Islet of Langerhans (tissue), 1 donor: Measurements from ENCODE around the gene DYDC1.
"Not testable (repeated sequence)": the region's sequence is repeated elsewhere in the genome, so short reads cannot be mapped to it uniquely, and the experiment has no call there.

Experiments
- FAIRE-seq: peaks from one replicate; lab custom pipeline; 2011; peaks lifted over from hg19 to GRCh38; lab: Jason Lieb, UNC

Gene DYDC1

DNA sequence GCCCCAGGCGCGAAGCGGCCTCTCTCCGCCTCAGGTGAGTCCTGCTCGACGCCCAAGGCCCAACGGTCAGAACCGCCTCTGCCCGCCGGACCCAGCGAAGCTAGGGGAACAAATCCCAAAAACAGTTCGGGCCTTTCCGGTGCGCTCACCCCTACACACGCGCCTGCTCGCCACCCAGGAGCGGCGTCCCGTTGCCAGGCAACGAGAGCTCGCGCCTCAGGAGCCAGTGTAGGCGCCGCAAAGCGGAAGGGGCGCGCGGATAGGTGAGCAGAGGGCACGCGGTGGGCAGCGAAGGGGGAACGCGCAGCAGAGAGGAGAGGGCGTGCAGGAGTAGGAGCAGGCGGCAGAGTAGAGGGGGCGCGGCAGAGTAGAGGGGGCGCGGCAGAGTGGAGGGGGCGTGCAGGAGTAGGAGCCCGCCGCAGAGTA lies at the start of gene DYDC1, which contains the start of gene DYDC2:
DYDC1 (minus strand) TSS at position 193 of the 426 bp plus-strand sequence. CDS start 4,154 bp downstream, outside the sequence.
DYDC2 (plus strand) TSS at position 219 of the 426 bp plus-strand sequence. CDS start 5,663 bp downstream, outside the sequence.
- FAIRE-seq: no peak

DNA sequence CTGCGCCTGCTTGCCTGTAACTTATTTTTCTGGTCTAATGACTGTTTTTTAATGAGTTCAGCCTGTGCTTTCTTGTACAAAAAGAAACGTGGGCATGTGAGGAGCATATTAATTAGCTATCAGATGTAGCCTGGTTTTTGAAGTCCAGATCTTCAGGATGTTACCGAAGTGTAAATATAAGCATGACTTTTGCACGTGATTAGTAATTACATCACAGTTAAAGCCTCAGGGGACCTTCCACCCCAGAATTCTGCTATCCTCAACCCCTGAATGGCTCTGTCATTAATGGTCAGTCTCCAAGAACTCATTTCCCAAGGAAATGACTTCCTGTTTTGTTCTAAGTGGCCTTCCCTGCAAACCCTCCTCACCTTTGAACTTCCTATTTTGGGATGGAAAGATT lies 49.6 kb upstream of the DYDC1 start:
- no peak for FAIRE-seq

GRCh38 chr10:80405626-80406025 lies 49.1 kb upstream of the DYDC1 start:
- no peak for FAIRE-seq

DNA sequence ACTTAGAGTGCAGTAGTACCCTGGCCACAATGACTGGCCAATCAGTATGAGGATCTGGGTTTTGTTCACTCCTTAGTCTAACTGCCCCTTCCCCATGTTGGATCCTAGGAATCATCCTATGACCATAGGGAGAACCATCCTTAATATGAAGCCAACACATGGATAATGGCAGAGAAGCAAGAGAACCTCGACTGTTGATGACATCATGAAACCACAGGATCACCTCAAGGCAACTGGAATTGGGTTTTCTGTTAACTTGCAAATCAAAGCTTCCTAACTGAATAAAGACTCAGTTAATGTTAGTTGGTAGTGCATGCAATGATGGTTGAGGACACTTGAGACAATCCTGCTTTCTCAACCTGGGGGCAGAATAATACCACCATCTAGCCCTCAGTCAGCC lies 48.5 kb upstream of the DYDC1 start:
- no peak for FAIRE-seq

GRCh38 chr10:80400136-80400804 lies 43.7 kb upstream of the DYDC1 start:
- FAIRE-seq: no peak

- no peak for FAIRE-seq
Measured at GRCh38 chr10:80397014-80397413, 40.5 kb upstream of the DYDC1 start.

DNA sequence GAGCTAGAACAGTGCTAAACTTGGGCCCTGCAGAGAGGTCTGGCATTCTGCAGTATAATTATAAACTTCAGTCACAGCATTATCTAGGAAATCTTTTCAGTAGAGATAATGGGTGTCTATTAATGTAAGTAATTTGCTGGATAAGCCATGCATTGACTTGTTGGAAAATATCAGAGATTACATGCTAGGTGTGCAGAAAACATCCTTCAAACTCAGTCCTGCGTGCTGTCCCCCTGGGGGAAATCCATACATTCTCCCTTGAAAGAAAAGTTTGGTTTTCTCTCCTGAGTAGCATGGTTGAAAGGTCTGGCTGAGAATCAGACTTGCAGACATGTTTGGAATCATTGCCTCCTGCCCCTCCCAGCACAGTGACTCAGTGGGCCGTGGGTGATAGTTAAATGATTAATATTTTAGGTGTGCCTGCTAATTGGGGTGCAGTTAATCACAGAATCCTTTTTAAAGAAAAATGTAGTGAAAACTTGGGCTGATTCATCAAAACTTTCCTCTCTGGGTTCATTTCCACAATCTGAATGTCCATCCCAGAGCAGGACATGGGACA lies 37.9 kb upstream of the DYDC1 start:
- FAIRE-seq: no peak

DNA sequence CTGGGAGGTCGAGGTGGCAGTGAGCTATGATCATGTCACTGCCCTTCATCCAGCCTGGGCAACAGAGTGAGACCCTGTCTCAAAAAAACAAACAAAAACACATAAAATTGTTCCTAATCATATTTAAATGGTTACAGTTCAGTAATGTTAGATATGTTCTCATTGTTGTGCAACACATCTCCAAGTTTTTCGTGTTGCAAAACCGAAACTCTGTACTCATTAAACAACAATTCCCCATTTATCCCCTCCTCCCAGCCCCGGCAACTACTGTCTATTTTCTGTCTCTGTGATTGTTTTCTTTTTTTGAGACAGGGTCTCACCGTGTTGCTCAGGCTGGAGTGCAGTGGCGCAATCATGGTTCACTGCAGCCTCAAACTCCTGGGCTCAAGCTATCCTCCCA lies 35.7 kb upstream of the DYDC1 start:
- no peak for FAIRE-seq

- FAIRE-seq: no peak
Measured at GRCh38 chr10:80390740-80391139, 34.2 kb upstream of the DYDC1 start.

- peak; percentile 86 for FAIRE-seq
Measured at GRCh38 chr10:80382989-80383388, 26.4 kb upstream of the DYDC1 start.

DNA sequence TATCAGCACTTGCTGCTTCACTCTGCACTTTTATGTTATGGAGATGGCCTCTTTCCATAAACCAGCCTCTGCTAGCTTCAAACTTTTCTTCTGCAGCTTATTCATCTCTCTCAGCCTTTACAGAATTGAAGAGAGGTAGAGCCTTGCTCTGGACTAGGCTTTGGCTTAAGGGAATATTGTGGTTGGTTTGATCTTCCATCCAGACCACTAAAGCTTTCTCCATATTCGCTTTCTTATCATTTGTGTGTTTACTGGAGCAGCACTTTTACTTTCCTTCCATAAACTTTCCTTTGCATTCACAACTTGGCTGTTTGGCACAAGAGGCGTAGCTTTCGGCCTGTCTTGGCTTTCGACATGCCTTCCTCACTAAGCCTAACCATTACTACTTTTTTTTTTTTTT lies 23.6 kb upstream of the DYDC1 start:
- no peak for FAIRE-seq

- no peak for FAIRE-seq
Measured at GRCh38 chr10:80379701-80380100, 23.1 kb upstream of the DYDC1 start.

DNA sequence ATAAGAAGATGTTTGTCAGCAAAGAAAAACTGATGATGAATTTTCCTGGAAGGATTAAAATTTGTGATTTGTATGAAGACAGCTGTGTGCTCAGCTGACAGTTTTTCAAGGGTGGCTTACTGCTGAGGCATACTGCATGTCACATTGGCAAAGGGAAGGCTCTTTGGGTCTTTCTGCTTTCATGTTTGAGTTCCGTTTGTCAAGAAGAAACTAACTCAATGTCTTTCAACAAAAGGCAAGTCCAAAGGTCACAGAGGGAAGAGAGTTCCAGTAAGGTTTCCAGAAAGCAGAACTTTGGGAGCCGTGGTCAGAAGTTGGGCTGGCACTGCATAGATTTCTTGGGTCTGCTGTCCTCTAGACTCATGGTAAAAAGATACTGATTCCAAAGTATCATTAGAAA lies 16.9 kb upstream of the DYDC1 start:
- FAIRE-seq: no peak

- no peak for FAIRE-seq
Measured at GRCh38 chr10:80372675-80373074, 16.1 kb upstream of the DYDC1 start.

GRCh38 chr10:80371467-80371866 lies 14.9 kb upstream of the DYDC1 start:
- FAIRE-seq: no peak

DNA sequence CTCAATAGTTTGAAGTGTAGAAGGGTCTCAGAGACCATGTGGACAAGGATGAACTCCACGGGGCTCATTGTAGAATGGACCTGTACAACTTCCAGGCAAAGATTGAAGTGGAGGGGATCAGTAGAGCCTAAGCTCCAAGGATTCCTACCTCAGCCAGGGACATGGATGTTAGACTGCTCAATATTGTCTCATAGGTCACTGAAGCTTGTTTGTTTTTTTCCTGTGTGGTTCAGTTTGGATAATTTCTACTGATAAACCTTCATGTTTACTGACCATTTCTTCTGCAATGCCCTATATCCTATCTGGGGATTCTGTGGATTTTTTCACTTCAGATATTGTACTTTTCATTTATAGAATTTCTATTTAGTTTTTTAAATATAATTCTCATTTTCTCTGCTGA lies 9.0 kb upstream of the DYDC1 start:
- FAIRE-seq: no peak

GRCh38 chr10:80359644-80360043 lies 3.1 kb upstream of the DYDC1 start:
- no peak for FAIRE-seq

GRCh38 chr10:80358925-80359324 lies 2.4 kb upstream of the DYDC1 start:
- not testable (repeated sequence) for FAIRE-seq

- FAIRE-seq: no peak
Measured at GRCh38 chr10:80357851-80358125, 1.2 kb upstream of the DYDC1 start.

GRCh38 chr10:80356989-80357850 lies 665 bp upstream of the DYDC1 start:
- FAIRE-seq: no peak

DNA sequence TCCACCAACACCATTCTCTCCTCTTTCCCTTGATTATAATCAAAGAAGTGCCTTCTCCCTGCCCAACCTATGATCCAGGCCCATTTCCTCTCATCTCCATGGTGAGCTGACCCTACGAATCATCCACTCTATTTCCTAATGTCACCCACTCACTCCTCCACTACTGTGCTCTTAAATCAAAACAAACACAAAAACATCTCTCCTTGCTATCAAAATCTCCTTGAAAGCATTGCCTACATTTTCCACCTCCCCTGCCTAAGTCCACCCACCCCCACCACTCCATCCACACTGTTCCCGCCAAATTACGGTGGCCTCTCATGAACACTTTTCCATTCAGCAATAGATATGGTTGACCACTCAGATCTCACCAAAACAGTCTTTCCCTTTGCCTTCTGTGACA lies 5.3 kb downstream of the DYDC1 start:
- no peak for FAIRE-seq

GRCh38 chr10:80350251-80350650 lies 6.3 kb downstream of the DYDC1 start:
- no peak for FAIRE-seq

GRCh38 chr10:80344912-80345311 lies 11.6 kb downstream of the DYDC1 start:
- no peak for FAIRE-seq

DNA sequence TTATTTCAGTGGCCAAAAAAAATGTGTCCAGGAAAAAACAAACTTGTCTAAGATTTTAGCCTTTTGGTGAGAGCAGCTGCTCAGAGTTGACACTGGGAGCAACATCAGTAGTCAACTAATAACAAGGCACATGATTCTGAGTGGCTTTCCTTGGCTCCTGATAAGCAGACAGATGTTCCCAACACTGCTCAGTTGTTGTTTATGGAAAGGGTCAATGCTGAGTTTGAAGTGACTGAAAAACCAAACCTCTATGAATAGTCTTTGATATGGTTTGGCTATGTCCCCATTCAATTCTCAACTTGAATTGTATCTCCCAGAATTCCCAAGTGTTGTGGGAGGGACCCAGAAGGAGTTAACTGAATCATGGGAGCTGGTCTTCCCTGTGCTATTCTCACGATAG lies 12.3 kb downstream of the DYDC1 start:
- FAIRE-seq: no peak
